Nephron (organoid): ENCODE measurements around the gene PRMT7.

Source experiments
- H3K27ac Mint-ChIP-seq, 3 experiments: 2 replicates each; pipeline ENCODE4 v1.8.0; 2020; ENCODE audit warnings: mixed read lengths in 3 of 3, mild to moderate bottlenecking in 2 of 3, moderate library complexity in 1 of 3
- H3K27me3 Mint-ChIP-seq: 2 replicates; pipeline ENCODE4 v1.8.0; 2021; ENCODE audit warnings: low read depth, mild to moderate bottlenecking, moderate library complexity, mixed read lengths
- H3K36me3 Mint-ChIP-seq: 2 replicates; pipeline ENCODE4 v1.8.0; 2020; ENCODE audit warnings: low read depth, mixed read lengths
- H3K4me1 Mint-ChIP-seq: 2 replicates; pipeline ENCODE4 v1.8.0; 2020; ENCODE audit warnings: mixed read lengths
- H3K4me3 Mint-ChIP-seq, 3 experiments: 2 replicates each; pipeline ENCODE4 v1.8.0; 2020; ENCODE audit warnings: mild to moderate bottlenecking in 3 of 3, mixed read lengths in 3 of 3, moderate library complexity in 2 of 3
- H3K9me3 Mint-ChIP-seq: 2 replicates; pipeline ENCODE4 v1.8.0; 2020; ENCODE audit warnings: mixed read lengths
- CTCF ChIP-seq, 3 experiments: fragments of 200-600 bp; sonication (generic); IDR thresholded peaks; one replicate each; pipeline ENCODE4 v1.5.0; 2021; ENCODE audit warnings: antibody characterized with exemption in 3 of 3; ENCODE audit not compliant: unreplicated experiment in 3 of 3

The PRMT7 gene

GRCh38 chr16:68342620-68343019 lies 31.8 kb downstream of the PRMT7 start:
- H3K9me3 Mint-ChIP-seq = no peaks in the 10 kb centered on the region
- H3K27ac Mint-ChIP-seq = no peak overlapping the region
- H3K27me3 Mint-ChIP-seq = no peaks in the 10 kb centered on the region
- TF ChIP-seq CTCF (IDR thresholded peaks at IDR 0.05; ENCODE audit: unreplicated experiment in 3 of 3) = no peak
- H3K36me3 Mint-ChIP-seq = peaks cover 68% of the 10 kb centered on the region
- H3K4me1 Mint-ChIP-seq = peaks cover 15% of the 10 kb centered on the region
- H3K4me3 Mint-ChIP-seq = no peak overlapping the region

DNA sequence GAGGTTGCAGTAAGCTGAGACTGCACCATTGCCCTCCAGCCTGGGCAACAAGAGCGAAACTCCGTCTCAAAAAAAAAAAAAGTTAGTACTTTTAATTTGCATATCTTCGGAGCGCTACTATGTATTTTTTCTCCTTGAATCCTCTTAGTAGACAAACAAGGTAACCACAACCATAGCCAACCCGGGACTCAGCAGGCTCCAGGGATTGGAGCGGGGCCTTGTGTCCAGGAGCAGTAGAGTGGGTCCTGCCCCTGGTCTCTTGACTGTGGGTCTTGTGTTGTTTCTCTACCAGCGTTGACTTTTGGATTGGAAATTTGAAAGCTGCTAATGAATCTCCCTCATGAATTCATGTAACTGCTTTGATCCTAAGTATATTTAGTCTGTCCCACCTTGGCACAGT lies 32.3 kb downstream of the PRMT7 start:
- H3K4me3 Mint-ChIP-seq = no peak overlapping the region
- H3K36me3 Mint-ChIP-seq = peaks cover 68% of the 10 kb centered on the region
- no peak for TF ChIP-seq CTCF (IDR thresholded peaks at IDR 0.05; ENCODE audit: unreplicated experiment in 3 of 3)
- H3K9me3 Mint-ChIP-seq = no peaks in the 10 kb centered on the region
- H3K27me3 Mint-ChIP-seq = no peaks in the 10 kb centered on the region
- peaks cover 15% of the 10 kb centered on the region for H3K4me1 Mint-ChIP-seq
- H3K27ac Mint-ChIP-seq = no peak overlapping the region

- Mint-ChIP-seq H3K4me3 (no peak overlapping the region), H3K9me3 (no peaks in the 10 kb centered on the region), H3K27me3 (no peaks in the 10 kb centered on the region), H3K4me1 (peaks cover 15% of the 10 kb centered on the region), H3K36me3 (peaks cover 70% of the 10 kb centered on the region), H3K27ac (no peak overlapping the region)
- no peak for TF ChIP-seq CTCF (IDR thresholded peaks at IDR 0.05; ENCODE audit: unreplicated experiment in 3 of 3)
These were observed 33.4 kb downstream of the PRMT7 start for GRCh38 chr16:68344252-68344651.

- Mint-ChIP-seq H3K27ac (no peak overlapping the region), H3K9me3 (no peaks in the 10 kb centered on the region), H3K36me3 (peaks cover 66% of the 10 kb centered on the region), H3K27me3 (no peaks in the 10 kb centered on the region), H3K4me3 (no peak overlapping the region), H3K4me1 (peaks cover 15% of the 10 kb centered on the region)
- no peak for TF ChIP-seq CTCF (IDR thresholded peaks at IDR 0.05; ENCODE audit: unreplicated experiment in 3 of 3)
These were observed 34.6 kb downstream of the PRMT7 start for GRCh38 chr16:68345351-68345810.

DNA sequence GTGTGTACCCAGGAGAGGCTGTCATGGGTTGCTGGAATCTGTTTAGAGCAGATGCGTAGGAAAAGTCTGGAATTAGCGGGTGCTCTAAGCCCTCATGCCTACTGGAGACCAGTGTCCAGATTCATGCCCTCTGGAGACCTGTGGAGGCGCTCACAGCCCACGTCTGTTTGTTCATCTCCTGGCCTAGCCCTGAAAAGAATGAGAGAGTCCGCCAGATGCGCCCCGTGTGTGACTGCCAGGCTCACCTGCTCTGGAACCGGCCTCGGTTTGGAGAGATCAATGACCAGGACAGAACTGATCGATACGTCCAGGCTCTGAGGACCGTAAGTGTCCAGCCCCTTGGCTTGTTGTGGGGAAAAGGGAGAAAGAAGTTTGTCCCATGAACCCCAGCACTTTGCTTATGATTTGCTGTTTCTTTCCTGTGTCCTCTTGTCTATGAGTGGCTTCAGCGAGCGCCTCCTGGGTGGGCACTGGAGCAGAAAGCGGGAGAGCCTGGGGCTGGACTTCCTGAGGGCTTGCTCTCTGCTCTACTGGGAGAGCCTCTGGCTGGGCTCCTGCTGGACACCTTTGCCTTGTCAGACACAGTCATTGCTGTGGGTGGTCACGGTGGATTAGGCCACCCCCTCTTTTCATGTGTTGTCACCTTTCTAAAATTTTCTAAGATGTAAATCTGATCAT lies 35.3 kb downstream of the PRMT7 start:
- TF ChIP-seq CTCF (IDR thresholded peaks at IDR 0.05; ENCODE audit: unreplicated experiment in 3 of 3) = no peak
- peaks cover 8% of the 10 kb centered on the region for H3K4me1 Mint-ChIP-seq
- H3K36me3 Mint-ChIP-seq = peaks cover 64% of the 10 kb centered on the region
- no peaks in the 10 kb centered on the region for H3K27me3 Mint-ChIP-seq
- no peak overlapping the region for H3K27ac Mint-ChIP-seq
- H3K4me3 Mint-ChIP-seq = no peak overlapping the region
- H3K9me3 Mint-ChIP-seq = no peaks in the 10 kb centered on the region

- Mint-ChIP-seq H3K27me3 (no peaks in the 10 kb centered on the region), H3K4me3 (no peak overlapping the region), H3K27ac (no peak overlapping the region), H3K36me3 (peaks cover 67% of the 10 kb centered on the region), H3K9me3 (no peaks in the 10 kb centered on the region), H3K4me1 (peaks cover 8% of the 10 kb centered on the region)
- no peak for TF ChIP-seq CTCF (IDR thresholded peaks at IDR 0.05; ENCODE audit: unreplicated experiment in 3 of 3)
These were observed 36.2 kb downstream of the PRMT7 start for GRCh38 chr16:68346892-68347480.
